Measurements from ENCODE around the gene OXLD1. TPM values are rescaled to one million over a fixed set of nuclear protein-coding genes. Genes with fewer than 3 reads are reported as not detected.

Gene OXLD1
- total and polyA plus RNA-seq, 10 of the 15 experiments (the other 5 are each of a cell fraction or from before 2014, with no cell fraction given) = 4.6 to 89.5 (median 39.8) TPM

GRCh38 chr17:81691608-81692007, 25.2 kb upstream of the OXLD1 start:
- ChIA-PET RAD21 (ENCODE audit: unreplicated experiment) (no interaction called here), SMC1A (ENCODE audit: uncharacterized antibody, unreplicated experiment) (no interaction called here), CTCF (no interaction called here), POLR2A (no interaction called here)
- no peak for DNase-seq (ENCODE audit: low read depth, low spot score)
- Histone ChIP-seq H3K79me2 (ENCODE audit: control insufficient read depth, insufficient read depth, low read length) (no peaks in the 10 kb centered on the region; the same call in none of the 2 replicates), H3K9me3 (replicated peaks; ENCODE audit: control insufficient read depth, insufficient read depth, low read length) (no peaks in the 10 kb centered on the region), H3K4me1 (ENCODE audit: control insufficient read depth, insufficient read depth, low read length) (no peaks in the 10 kb centered on the region), H3K4me2 (ENCODE audit: control insufficient read depth, insufficient read depth) (no peak overlapping the region), H3K27me3 (replicated peaks in 1 of 2; ENCODE audit: control insufficient read depth in 2 of 2, insufficient read depth in 2 of 2, low read length in 1 of 2) (no peaks in the 10 kb centered on the region), H4K20me1 (ENCODE audit: control insufficient read depth, insufficient read depth) (no peaks in the 10 kb centered on the region; the same call in 1 of the 2 replicates), H3K4me3 (no peak overlapping the region), H2AFZ (ENCODE audit: control insufficient read depth, low read depth, low read length) (no peak overlapping the region), H3K9ac (ENCODE audit: control insufficient read depth, insufficient read depth, low read length) (no peak overlapping the region), H3K36me3 (ENCODE audit: control insufficient read depth in 2 of 2, insufficient read depth in 2 of 2, low read length in 1 of 2) (peaks cover 11 to 63% of the 10 kb centered on the region in 2 experiments; a peak in 3 of 4 replicates), H3K27ac (ENCODE audit: control insufficient read depth, insufficient read depth) (no peak overlapping the region)
- intact Hi-C loops (cut with micrococcal nuclease; ENCODE audit: unreplicated experiment) = no loop called here
- FAIRE-seq = no peak
- WGBS (ENCODE audit: insufficient coverage, insufficient replicate concordance, low lambda C conversion rate, missing lambda C conversion rate) = 94% methylated on average over 20 of the region's 20 CpGs
- ATAC-seq = no peak
- TF ChIP-seq PKNOX1 (IDR thresholded peaks at IDR 0.05) (no peak), PAX8 (IDR thresholded peaks at IDR 0.05) (no peak), YY1 (IDR thresholded peaks at IDR 0.05; ENCODE audit: low read depth, low read length) (no peak), RUNX3 (IDR thresholded peaks at IDR 0.05; ENCODE audit: low read length) (no peak), HCFC1 (IDR thresholded peaks at IDR 0.05; ENCODE audit: low read length) (no peak), NFYB (IDR thresholded peaks at IDR 0.05; ENCODE audit: insufficient read depth, low read depth, low read length) (no peak), CHD4 (IDR thresholded peaks at IDR 0.05) (no peak), ZSCAN29 (IDR thresholded peaks at IDR 0.05) (no peak), STAT3 (IDR thresholded peaks at IDR 0.05; ENCODE audit: low read depth, low read length) (no peak), PML (IDR thresholded peaks at IDR 0.05; ENCODE audit: low read length) (no peak), NR2C1 (IDR thresholded peaks at IDR 0.05) (no peak), TARDBP (IDR thresholded peaks at IDR 0.05; ENCODE audit: borderline replicate concordance) (no peak), GABPA (IDR thresholded peaks at IDR 0.05; ENCODE audit: low read depth) (no peak), CHD2 (IDR thresholded peaks at IDR 0.05; ENCODE audit: borderline replicate concordance, low read depth, low read length) (no peak), ZZZ3 (IDR thresholded peaks at IDR 0.05; ENCODE audit: control insufficient read depth, insufficient read length, low read depth) (no peak), RCOR1 (conservative IDR thresholded peaks at IDR 0.05; ENCODE audit: low read depth, low read length) (no peak), MXI1 (IDR thresholded peaks at IDR 0.05; ENCODE audit: low read depth, low read length) (no peak), CBX5 (IDR thresholded peaks at IDR 0.05; ENCODE audit: low read depth) (no peak)
- in situ Hi-C loops (cut with MboI) = no loop called here
- no TSS peak for BruUV-seq (replicated peaks)

All from GM12878 (cell line).